Measurements from ENCODE around the gene AUTS2.

DNA sequence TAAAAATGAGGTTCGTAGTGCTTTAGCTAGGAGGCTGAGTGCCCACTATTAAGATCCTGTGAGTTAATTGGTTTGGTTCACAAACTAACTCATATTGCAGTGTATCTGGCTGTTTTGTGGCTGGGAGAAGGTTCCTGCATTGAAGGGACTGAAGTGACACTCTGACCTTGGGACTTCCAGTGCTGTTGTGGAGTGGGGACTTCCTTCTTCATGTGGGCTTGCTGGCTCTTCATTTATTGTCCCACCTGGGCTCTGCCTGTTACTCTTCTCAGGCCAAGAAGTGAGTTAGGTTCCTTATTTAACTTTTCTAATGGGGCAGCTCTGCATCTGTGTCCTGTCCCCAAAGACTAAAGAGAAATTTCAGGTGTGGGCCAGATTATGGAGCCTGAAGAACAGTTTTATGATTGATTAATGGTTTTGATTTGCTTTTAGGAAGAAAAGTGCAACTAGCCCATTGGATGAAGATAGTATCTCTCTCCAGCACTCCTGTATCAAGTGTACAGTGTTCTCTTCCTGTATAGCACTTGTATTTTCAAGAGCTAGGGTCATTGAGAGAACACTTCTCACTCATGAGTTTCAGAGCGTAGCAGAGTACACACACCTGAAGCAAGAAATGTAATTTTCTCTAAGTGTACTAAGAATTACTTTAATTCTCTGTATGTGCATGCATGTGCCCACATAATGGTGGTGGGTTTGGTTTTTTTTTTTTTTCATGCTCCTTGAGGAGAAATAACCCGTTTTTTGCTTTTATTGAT is 54.8 kb downstream of the AUTS2 start:
- TF ChIP-seq ZNF274 (IDR thresholded peaks at IDR 0.05; ENCODE audit: low read length) (no peak), ZNF274 (tag by site-specific recombination; IDR thresholded peaks at IDR 0.05; ENCODE audit: borderline replicate concordance) (no peak), ZNF335 (tag by site-specific recombination; conservative IDR thresholded peaks at IDR 0.05) (no peak), REPIN1 (tag by site-specific recombination; IDR thresholded peaks at IDR 0.05; ENCODE audit: low read depth) (no peak), ZBTB20 (tag by site-specific recombination; IDR thresholded peaks at IDR 0.05) (no peak), ZNF501 (tag by site-specific recombination; IDR thresholded peaks at IDR 0.05) (no peak), SP7 (tag by site-specific recombination; IDR thresholded peaks at IDR 0.05) (no peak)
- TF ChIP-seq, protein P1, sequence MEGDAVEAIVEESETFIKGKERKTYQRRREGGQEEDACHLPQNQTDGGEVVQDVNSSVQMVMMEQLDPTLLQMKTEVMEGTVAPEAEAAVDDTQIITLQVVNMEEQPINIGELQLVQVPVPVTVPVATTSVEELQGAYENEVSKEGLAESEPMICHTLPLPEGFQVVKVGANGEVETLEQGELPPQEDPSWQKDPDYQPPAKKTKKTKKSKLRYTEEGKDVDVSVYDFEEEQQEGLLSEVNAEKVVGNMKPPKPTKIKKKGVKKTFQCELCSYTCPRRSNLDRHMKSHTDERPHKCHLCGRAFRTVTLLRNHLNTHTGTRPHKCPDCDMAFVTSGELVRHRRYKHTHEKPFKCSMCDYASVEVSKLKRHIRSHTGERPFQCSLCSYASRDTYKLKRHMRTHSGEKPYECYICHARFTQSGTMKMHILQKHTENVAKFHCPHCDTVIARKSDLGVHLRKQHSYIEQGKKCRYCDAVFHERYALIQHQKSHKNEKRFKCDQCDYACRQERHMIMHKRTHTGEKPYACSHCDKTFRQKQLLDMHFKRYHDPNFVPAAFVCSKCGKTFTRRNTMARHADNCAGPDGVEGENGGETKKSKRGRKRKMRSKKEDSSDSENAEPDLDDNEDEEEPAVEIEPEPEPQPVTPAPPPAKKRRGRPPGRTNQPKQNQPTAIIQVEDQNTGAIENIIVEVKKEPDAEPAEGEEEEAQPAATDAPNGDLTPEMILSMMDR (tag by site-specific recombination; IDR thresholded peaks at IDR 0.05), result no peak
